ENCODE results near the gene ATP8B4. TPM values are rescaled to one million over a fixed set of nuclear protein-coding genes. Genes with fewer than 3 reads are reported as not detected.

The ATP8B4 gene
- total RNA-seq, 1 donor from 2014 or later, result not detected

DNA sequence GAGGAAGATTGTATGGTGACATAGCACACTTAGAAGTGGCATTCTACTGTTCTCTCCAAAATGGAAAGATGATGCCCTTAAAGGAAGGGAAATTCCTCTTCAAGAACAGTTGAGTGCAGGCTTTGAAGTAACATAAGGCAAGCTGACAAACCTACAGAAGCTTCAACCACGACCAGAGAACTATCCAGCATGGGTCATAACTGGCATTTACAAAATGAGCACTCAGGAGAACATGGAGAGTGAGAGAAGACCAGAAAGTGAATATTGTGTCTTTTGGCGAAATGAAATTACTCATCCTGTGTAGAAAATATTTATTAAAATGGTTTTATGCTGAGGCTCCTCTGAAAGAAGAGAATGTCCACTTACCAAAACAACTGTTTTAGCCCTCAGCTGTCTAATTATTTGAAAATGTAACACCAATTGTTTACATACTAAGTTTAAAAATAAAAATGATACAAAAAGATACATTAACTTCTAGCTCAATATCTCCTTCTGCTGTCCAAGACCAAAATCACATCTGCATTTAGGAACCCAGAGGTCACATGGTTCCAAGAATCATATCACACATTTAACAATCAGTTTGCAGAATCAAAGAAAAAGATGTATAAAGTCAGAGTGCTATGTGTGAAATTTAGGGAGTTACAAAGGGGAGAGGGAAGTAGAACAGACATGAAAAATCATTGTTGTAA lies 216.9 kb downstream of the ATP8B4 start:
- no peak for DNase-seq (ENCODE audit: extremely low read depth, low read depth, low spot score)

DNA sequence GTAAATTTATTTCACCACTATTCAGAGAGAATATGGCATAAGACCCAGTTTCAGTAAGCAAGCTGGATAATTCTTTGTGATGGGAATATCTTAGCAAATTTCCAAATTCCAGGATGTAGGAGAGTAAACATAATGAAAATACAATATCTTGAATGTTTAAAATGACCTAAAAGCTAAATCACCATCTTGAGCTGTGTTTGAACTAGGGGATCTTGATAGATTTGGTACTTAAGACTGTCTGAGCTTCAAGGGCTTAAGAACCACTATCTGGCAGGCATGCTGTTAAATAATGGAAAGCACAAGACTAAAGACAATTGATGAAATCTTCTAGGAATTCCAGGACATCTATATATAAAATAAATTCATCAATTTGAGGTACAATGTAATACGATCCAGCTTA lies 217.7 kb downstream of the ATP8B4 start:
- DNase-seq (ENCODE audit: extremely low read depth, low read depth, low spot score), result no peak

DNA sequence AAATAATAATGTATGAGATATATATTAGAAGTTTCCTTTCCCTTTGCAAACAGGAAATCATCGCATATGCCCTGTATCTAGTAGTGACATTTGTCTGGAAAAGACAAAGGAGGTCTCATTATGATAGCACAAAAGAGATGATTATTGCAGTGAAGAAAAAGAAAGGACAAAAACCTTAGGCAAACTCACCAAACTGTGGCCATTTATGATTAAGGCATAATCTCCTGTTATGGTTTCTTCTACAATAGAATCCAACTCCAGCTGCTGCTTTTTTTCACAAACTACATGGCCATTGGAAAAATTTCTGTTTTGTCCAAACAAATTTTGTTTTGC lies 218.2 kb downstream of the ATP8B4 start:
- no peak for DNase-seq (ENCODE audit: extremely low read depth, low read depth, low spot score)

DNA sequence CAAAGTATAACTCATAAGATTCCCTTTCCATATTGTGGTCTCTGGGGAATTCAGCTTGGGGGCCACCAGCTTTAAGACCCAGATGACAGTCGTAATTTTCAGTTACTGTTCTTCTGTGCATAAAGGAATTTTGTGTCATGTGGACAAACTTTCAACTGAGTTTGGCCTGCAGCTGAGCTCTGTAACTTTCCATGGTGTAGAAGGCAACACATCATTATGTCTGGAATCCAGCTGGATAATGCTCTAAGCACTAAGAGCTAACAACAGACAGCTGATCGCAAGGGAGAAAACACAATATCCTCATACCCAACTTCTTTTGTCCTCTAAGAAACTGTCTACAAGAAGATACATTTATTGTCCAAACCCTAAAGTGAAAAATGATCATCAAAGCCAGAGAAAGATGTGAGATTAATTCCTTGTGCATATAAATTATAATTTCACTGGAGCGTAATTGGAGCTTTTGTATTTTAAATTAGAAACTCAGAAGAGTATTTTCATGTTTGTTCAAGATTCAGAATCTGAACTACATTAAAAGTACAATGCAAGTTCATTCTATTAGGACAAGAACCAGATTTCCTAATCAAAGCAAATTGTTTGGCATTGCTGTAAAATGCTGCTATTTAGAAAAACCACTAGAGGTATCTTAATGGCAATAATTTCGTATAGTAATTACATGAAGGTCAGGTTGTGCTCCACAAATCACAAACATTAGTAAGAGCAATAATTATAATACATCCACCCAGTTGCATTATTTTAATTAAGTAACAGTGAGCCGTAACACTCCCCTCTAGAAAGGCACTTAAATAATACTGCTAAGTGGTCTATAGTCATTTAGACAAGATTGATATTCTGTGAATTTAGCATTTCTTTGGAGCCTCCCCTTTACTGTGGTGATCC lies 218.8 kb downstream of the ATP8B4 start:
- no peak for DNase-seq (ENCODE audit: extremely low read depth, low read depth, low spot score)

DNA sequence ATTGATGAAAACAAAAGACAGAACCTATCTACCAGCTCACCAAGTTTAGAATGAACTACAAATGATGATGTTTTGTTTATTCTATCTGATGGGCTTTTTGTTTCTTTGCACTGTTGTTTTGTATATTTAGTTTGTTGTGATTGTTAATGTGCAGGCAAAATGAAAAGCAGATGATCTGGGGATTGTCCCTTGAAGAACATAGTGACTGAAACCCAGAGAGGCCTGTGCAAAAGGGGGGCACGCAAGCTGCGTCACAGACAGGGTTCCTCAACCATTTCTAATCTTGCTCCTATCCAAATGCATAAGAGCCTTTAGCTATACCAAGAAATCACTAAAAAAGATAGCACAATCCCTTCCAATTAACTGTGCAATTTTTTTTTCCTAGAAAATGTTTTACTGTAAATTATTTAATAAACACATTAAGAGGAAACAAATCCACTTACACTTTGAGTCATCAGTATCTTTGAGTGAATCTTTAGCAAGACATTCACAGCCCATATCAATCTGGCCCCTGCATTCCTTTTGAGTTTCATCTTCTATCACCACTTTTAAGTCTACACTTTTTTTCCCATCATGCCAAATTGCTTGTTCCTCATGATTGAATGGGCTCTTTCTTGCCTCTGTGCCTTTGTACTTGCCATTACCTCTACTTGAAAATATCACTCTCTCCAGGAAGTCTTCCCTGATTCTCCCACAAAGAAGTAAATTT lies 220.3 kb downstream of the ATP8B4 start:
- no peak for DNase-seq (ENCODE audit: extremely low read depth, low read depth, low spot score)

DNA sequence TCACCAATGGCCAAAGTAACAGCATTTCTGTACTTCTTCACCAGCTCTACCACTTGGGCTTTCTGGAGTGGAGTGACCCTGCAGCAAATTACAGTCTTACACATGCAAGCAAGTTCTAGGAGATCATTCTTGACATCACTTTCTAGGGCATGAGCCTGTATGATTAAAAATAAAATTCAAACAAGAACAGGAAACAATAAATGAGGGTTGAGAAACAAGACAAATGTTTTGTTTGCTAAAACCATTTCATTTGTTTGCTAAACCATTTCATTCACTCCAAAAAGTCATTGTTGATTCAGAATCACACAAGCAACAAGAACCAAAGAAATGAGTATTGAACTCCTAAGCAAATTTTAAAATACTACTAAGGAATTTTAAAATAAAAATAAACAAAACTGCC lies 220.9 kb downstream of the ATP8B4 start:
- DNase-seq (ENCODE audit: extremely low read depth, low read depth, low spot score), result no peak

DNA sequence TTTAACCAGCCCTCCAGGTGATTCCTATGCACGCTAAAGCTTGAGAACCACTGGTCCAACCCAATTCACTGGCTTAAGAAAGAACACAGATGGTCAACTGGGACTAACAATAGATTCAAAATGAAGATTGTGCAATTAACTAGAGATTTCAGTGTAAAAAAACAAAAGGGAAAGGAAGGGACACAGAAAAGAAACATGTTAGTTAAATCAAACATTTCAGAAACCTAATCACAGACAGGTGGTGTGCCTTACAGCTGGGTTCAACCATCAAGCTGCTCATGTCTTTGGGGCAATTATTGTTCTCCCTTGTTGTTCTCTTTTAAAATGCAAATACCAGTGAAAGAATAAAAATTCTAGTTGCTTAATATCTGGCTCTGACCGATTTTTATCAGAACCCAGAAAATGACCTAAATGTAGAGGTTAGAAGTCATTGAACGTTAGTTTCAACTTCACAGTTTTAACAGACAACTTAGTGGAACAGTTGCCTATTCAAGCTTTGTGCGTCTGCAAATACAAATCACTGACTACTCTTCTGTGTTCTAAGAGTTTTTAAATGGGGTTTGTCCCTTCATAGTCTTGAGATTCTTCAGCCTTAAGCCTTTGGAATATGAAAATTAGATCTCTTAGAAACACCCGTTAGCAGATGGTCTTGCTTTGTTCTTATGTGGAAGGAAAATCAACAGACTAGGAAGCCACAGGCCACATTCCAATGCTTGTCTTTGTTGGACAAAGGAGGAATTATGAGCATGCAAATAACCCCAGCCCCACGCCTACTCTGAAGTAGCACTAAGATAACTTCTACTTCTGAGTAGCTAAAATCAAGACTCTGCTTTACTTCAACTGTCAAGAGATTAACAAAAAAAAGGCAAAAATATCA lies 223.4 kb downstream of the ATP8B4 start:
- no peak for DNase-seq (ENCODE audit: extremely low read depth, low read depth, low spot score)

DNA sequence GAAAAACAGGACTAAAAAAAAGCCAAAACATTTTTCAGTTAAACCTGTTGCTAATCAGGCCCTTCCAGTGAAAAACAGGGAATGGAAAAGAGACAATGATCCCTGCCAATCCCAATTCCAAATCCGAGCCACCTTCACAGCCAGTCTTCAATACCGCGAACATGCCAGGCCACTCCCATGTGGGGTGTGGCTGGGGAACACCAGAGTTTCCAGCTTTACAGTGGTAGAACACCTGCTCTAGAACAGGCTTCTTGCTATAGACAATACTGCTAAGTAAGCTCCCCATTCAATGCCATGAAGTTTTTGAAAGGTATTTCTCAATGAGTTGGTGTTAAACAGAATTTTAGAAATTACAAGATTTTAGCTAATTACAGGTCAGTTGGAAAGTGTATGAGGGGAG lies 228.3 kb downstream of the ATP8B4 start:
- no peak for DNase-seq (ENCODE audit: extremely low read depth, low read depth, low spot score)

DNA sequence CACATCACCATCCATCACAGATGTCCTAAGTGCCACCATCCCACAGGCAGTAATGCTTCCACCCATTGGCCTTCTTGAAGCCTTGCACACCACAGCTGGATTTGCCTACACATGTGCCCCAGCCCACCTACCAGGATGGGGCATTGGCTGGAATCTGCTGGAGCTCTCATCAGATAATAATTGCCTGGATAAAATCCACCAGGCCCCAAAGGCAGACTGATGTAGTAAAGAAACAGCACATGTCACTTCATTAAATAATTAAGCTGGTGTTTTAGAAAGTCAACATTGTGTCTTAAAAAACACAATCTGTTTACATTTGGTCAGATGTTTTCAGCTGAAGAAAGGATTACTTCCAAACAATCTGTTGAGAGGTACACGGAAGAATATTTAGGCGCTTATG lies 229.5 kb downstream of the ATP8B4 start:
- no peak for DNase-seq (ENCODE audit: extremely low read depth, low read depth, low spot score)

DNA sequence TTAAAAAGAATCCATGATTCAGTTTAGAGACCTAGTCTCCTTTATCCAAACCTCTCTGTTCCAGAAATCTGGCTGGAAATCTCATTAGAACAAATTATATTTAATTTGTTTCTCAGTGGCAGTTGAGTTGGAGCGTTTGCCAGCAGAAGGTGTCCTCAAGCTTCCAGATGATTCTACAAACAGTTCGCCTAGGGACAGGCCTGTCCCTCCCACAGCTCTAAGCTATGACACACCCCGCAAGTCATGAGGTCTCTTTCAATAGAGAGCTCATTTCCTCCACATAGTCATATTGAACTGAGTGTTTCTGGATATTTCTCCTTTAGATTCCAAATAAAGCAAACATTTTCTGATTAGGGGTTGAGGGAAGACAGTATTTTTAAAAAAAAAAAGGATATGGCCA lies 230.3 kb downstream of the ATP8B4 start:
- DNase-seq (ENCODE audit: extremely low read depth, low read depth, low spot score), result no peak

DNA sequence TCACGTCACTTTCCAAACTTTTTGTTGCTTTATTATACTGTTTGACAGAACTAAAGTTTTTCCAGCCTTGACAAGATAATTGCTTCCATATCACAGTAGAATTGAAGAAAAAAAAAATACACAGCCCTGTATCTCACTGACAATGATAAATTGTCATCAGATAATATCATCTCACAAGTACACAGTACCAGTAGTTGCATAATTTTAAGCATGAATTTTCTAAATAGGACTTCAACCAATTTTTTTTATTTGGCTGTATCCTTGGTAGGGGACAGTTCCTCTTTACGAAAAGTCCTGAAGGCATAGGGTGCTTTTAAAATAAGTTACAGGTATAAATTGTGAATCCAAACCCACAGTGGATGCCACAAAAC lies 230.7 kb downstream of the ATP8B4 start:
- DNase-seq (ENCODE audit: extremely low read depth, low read depth, low spot score), result no peak

DNA sequence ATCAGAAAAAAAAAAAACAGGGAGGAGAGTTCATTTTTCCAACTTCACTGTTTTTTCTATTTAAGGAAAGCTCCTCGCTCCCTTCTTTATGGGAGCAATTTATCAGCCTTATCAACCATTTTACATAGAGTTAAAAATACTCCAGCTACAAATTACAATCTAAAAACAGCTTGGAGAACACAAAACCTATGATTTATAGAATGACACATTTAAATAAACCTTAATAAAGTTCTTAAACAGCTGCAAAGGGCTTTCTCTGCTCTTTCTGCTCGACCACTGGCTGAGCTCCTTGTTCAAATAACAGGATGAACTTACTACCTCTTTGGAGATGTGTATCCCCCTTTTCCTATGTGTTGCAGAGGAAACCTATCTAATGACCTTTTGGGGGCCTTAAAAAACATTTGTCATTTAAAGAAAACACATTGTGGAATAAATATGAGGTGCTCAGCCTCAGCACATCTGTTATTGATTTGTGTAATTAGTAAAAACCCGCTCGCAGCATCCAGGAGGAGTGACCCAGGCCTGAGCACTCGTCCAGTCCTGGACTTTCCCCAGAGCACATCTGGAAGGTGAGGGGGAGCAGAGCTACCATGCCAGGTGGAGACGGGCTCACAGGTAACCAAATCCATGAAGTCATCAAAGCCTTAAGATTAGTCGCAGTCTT lies 231.2 kb downstream of the ATP8B4 start:
- no peak for DNase-seq (ENCODE audit: extremely low read depth, low read depth, low spot score)

DNA sequence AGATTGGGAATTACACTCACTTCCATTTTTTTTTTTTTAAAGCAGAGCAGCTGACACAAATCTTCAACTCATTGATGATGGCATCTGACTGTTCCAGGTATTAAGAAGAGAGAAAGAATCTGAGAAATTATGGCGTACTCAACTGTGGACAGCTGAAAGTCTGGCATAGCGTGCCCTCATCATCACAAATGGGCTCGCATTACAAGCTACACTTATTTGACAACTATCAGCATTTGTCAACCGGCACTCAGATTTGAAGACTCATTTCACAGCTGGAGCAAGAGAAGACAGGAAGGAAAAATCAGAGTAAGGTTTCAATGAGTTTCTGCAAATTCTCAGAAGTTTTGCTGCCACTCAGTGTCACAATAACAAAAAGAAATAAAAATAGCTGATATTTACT lies 235.9 kb downstream of the ATP8B4 start:
- DNase-seq (ENCODE audit: extremely low read depth, low read depth, low spot score), result no peak

DNA sequence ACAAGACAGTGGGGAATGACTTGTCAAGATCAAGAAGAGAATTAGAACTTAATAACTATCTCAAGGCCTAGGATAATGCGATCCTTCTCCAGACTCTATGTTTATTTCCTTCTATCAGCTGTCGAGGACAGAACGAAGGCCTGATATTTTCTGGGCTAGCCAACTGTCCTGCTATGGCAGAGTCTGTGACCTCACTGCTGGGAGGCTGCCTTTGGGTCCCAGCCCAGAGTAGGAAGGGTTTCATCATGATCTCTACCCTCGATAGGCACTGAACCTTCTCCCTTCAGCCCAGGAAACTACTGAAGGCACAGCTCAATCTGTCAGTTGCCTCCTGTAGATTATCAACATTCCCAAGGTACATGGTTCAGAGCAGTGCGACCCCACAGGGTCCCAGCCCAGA lies 237.2 kb downstream of the ATP8B4 start:
- no peak for DNase-seq (ENCODE audit: extremely low read depth, low read depth, low spot score)

DNA sequence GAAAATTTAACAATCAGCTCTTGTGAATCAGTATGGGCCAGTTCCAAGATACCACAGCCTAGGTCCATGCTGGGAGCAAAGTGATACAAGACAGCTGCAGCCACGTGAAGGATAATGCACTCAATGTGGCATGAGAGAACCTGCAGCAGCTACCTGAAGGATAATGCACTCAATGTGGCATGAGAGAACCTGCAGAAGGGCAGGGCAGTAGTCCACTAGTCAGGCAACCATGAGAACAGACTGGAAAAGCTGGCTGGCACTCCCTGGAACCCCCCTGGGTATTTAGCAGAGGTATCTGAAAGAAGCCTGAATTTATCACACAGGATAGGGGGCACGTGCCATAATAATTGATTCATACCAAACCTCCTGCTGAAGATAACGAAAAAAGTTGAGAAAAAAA lies 237.6 kb downstream of the ATP8B4 start:
- DNase-seq (ENCODE audit: extremely low read depth, low read depth, low spot score), result no peak

DNA sequence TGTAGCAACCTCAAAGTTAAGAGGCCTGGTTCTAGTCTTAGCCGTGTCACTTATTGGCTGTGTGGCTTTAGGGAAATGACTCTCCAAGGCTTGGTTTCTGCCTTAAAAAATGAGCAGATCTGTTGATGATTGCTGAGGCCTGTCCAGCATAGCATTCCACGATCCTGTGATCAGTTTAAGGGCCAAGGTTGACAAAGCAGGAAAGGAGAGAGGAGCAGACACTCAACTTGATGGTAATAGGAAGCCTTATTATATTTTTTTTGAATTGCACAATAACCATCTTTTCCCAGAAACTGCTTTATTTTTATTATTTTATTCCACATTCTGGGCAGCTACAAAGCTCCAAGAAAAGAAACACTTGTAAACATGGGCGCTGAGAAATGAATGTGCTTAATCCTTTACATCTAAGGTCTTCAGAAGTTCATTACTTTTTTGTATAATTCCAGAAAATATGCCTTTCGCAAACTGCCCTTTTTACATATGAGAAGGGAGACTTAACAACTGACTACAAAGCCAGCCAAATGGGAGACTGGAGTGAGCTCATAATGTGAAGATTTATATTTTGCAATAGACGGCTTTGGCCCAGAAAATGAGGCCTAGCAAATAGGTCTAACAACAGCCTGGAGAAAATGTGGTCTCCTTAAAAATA lies 241.0 kb downstream of the ATP8B4 start:
- no peak for DNase-seq (ENCODE audit: extremely low read depth, low read depth, low spot score)

DNA sequence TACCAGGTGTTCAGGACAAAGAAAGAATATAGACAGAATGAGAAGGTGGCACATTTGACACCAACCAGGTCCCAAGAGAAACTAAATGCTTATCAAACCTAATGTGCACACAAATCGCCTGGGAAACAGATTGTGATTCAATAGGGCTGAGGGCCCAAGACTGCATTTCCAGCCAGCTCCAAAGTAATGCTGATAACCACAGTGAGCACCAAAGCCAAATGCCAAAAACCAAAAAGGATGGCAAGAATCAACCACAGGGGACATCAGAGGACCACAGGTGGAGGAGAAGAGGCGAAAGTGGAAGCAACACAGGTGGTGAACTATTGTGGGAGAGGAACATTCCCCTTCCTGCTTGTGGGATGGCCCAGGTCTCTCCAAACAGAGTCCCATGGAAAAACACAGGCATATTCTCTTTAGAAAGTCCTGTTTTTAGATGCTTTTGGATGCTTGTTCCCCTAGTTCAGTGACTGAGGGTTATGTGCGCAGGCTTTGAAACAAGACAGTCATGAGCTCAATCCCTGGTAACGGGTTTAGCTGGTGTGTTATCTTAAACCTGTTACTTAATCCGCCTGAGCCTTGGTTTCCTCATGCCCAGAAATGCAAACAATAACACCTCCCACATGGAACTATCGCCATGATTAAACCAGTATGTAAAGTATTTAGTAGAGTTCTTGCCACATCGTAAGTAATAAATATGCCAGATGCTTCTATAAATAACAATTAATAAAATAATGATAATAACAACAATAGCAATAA lies 241.7 kb downstream of the ATP8B4 start:
- DNase-seq (ENCODE audit: extremely low read depth, low read depth, low spot score), result no peak

DNA sequence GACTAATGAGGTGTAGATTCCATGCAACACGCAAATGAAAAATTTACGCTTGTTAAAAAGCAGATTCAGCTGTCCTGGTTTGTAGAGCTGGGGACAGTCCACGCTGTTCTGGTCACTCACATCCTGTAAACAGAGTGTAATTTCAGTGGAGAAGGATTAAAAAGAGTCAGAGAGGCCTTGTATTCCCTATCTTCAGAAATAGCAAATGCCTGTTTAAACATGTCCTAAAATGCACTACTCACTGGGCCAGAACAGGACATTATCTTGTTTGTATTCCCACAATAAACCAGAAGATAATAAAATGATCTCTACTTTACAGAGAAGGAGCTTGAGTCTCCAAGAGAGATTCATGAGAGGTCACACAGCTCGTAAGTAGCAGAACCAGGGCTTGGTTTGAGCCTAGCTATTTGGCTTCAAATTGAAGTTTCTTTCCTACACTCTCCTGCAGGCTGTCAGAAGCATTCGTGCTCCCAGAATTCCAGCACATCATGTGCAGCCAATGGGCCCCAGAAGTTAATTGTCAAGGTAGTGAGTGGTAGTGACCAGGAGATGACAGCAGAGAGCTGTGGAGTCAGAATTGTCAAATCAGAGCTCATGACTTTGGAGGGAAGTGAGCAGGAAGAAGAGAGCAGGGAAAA lies 242.5 kb downstream of the ATP8B4 start:
- DNase-seq (ENCODE audit: extremely low read depth, low read depth, low spot score), result no peak

DNA sequence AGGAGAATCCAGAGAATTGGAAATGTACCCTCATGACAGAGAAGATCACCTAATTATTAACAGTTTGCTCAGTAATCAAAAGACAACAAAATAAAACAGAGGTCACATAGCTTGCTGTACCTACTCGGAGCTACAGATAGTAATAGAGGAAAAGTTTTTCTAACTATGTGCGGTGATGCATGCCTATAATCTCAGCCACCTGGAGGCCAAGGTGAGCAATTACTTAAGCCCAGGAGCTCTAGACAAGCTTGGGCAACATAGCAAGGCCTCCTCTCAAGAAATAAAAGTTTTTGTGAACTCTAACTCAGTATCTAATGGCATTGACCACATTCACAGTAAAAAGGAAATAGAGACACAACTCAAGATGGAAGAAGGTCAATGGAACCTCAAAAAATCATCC lies 243.6 kb downstream of the ATP8B4 start:
- no peak for DNase-seq (ENCODE audit: extremely low read depth, low read depth, low spot score)

Measured in glomerular endothelial cell (primary cell).